Transverse colon (tissue), 3 donors: Measurements from ENCODE around the gene PRMT2.

Experiments used
- POLR2A ChIP-seq: fragments of 450-650 bp; IDR thresholded peaks from one replicate; pipeline ENCODE4 v1.6.1; 2016; ENCODE audit warnings: antibody characterized with exemption, mild to moderate bottlenecking, moderate library complexity
- TF ChIP-seq, protein P1 (sequence below), 5 experiments: fragments of 200-600 bp in 3 of 5; fragments of 450-650 bp in 2 of 5; sonication (generic) in 3 of 5; IDR thresholded peaks; 1 replicate in 2 of 5; 2 replicates in 3 of 5; pipeline ENCODE4 v1.5.1; 2016 to 2017; ENCODE audit warnings: antibody characterized with exemption in 5 of 5, inconsistent platforms in 3 of 5, mild to moderate bottlenecking in 2 of 5, moderate library complexity in 1 of 5

DNA sequence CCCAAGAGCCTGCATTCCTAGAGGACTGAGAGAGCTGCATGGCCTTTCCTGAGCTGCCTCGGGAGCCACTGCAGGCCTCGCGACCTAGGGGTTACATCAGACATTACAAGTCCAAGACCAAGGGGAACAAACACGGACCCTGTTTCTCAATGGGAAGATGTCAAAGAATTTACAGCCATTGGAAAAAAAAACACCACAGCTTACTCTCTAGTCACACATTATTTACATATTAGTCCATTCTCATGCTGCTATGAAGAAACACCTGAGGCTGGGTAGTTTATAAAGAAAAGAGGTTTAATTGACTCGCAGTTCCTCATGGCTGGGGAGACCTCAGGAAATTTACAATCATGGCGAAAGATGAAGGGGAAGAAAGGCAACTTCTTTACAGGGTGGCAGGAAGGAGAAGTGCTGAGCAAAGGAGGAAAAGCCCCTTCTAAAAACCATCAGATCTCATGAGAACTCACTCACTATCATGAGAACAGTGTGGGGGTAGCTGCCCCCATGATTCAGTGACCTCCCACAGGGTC, 8.4 kb upstream of the PRMT2 start:
- TF ChIP-seq, protein P1, sequence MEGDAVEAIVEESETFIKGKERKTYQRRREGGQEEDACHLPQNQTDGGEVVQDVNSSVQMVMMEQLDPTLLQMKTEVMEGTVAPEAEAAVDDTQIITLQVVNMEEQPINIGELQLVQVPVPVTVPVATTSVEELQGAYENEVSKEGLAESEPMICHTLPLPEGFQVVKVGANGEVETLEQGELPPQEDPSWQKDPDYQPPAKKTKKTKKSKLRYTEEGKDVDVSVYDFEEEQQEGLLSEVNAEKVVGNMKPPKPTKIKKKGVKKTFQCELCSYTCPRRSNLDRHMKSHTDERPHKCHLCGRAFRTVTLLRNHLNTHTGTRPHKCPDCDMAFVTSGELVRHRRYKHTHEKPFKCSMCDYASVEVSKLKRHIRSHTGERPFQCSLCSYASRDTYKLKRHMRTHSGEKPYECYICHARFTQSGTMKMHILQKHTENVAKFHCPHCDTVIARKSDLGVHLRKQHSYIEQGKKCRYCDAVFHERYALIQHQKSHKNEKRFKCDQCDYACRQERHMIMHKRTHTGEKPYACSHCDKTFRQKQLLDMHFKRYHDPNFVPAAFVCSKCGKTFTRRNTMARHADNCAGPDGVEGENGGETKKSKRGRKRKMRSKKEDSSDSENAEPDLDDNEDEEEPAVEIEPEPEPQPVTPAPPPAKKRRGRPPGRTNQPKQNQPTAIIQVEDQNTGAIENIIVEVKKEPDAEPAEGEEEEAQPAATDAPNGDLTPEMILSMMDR (IDR thresholded peaks at IDR 0.05) = no peak
- no peak for TF ChIP-seq POLR2A
